ENCODE data around the gene CHRM5. TPM values are rescaled to one million over a fixed set of nuclear protein-coding genes. Genes with fewer than 3 reads are reported as not detected.

The CHRM5 gene
- total and polyA plus RNA-seq, 9 of the 15 experiments (the other 6 are each of a cell fraction or from before 2014, with no cell fraction given), result not detected

- no peaks in the 10 kb centered on the region for H3K79me2 ChIP-seq (ENCODE audit: control insufficient read depth, insufficient read depth, low read length)
- in situ Hi-C loops (cut with MboI), result no loop called here
- peaks cover 0 to 6% of the 10 kb centered on the region in 2 experiments; a peak in 1 of 5 replicates for H3K27me3 ChIP-seq (ENCODE audit: control insufficient read depth in 2 of 2, insufficient read depth in 2 of 2, low read length in 2 of 2)
- no peaks in the 10 kb centered on the region for H3K4me1 ChIP-seq (replicated peaks in 1 of 2; ENCODE audit: control insufficient read depth in 2 of 2, insufficient read depth in 2 of 2, low read length in 2 of 2)
- CTCF ChIA-PET (ENCODE audit: low intra/inter-chr PET ratio), result no interaction called here
- H3K9me3 ChIP-seq (replicated peaks; ENCODE audit: control insufficient read depth, insufficient read depth, low read depth, low read length), result no peaks in the 10 kb centered on the region
- H3K27ac ChIP-seq (ENCODE audit: extremely low read depth, low read depth, low read length), result no peak overlapping the region
- no peaks in the 10 kb centered on the region for H4K20me1 ChIP-seq (replicated peaks; ENCODE audit: control insufficient read depth, insufficient read depth, low read length)
- H2AFZ ChIP-seq (ENCODE audit: low read depth, low read length), result no peak overlapping the region
- H3K4me2 ChIP-seq (ENCODE audit: insufficient read depth, low read length), result no peak overlapping the region
- no peaks in the 10 kb centered on the region for H3K9me1 ChIP-seq (ENCODE audit: control insufficient read depth, insufficient read depth, low read length)
- no peak overlapping the region for H3K9ac ChIP-seq (ENCODE audit: insufficient read depth in 1 of 2, low read depth in 2 of 2, low read length in 2 of 2)
- DNase-seq (ENCODE audit: extremely low read depth in 1 of 4, low spot score in 3 of 4), result no peak
- POLR2A ChIA-PET, result interaction anchor here (0.9 kb wide), 1 partner anchor 13 kb away, joined by 4 read pairs; no protein-coding TSS in a partner anchor
- no peak overlapping the region for H3K4me3 ChIP-seq
- 0% methylated on average over 1 of the region's 1 CpG for WGBS (ENCODE audit: insufficient coverage, low coverage, missing lambda C conversion rate)
- intact Hi-C loops (cut with micrococcal nuclease), result no loop called here
- no peaks in the 10 kb centered on the region for H3K36me3 ChIP-seq (ENCODE audit: control insufficient read depth, insufficient read depth, low read length)
- no peak for FAIRE-seq
- BruUV-seq (replicated peaks), result no TSS peak
- TF ChIP-seq ZNF140 (CRISPR knock-in tag; IDR thresholded peaks at IDR 0.05) (no peak), NR2C2 (CRISPR knock-in tag; IDR thresholded peaks at IDR 0.05) (no peak), NR2C2 (tag; IDR thresholded peaks at IDR 0.05) (no peak), TEAD1 (CRISPR knock-in tag; IDR thresholded peaks at IDR 0.05) (no peak), MYNN (IDR thresholded peaks at IDR 0.05) (no peak), MYNN (CRISPR knock-in tag; IDR thresholded peaks at IDR 0.05) (no peak), MCM5 (IDR thresholded peaks at IDR 0.05; ENCODE audit: low read depth) (no peak), KLF10 (CRISPR knock-in tag; IDR thresholded peaks at IDR 0.05) (no peak)
- ATAC-seq, result no peak
Observed at GRCh38 chr15:33946152-33946551, 22.1 kb upstream of the CHRM5 start.

Data from K562 (cell line).